Panc1 (cell line): ENCODE data around the gene FBLN1. TPM values are rescaled to one million over a fixed set of nuclear protein-coding genes. Genes with fewer than 3 reads are reported as not detected.

Experiments
- ATAC-seq: fragments of 200-7000 bp; cut with Tn5 transposase; 2 replicates; pipeline ENCODE4 v1.9.1; 2020; ENCODE audit warnings: mild to moderate bottlenecking, moderate library complexity
- BruUV-seq: library from RNA; stranded (reverse); fragments of 400-500 nt; replicated peaks from 2 replicates; lab custom pipeline; 2021; lab: Mats Ljungman, UMichigan
- CTCF ChIA-PET: fragments of 300-600 bp; sonication (Branson Sonifier 250); formaldehyde crosslinking; loops from one replicate; lab custom pipeline; 2022; ENCODE audit warnings: antibody characterized with exemption; lab: Charles Lee
- POLR2A ChIA-PET: fragments of 300-600 bp; sonication (Branson Sonifier 250); formaldehyde crosslinking; loops from one replicate; lab custom pipeline; 2022; ENCODE audit warnings: antibody characterized with exemption; lab: Charles Lee
- DNase-seq: peaks from one replicate; pipeline ENCODE4 v3.0.0-alpha.2; 2010; ENCODE audit warnings: low read depth, low spot score
- H3K27ac ChIP-seq: 2 replicates; pipeline ENCODE4 v1.5.1; 2011; ENCODE audit warnings: mild to moderate bottlenecking, low read length, inconsistent platforms
- H3K27me3 ChIP-seq: fragments of 200-500 bp; sonication (Bioruptor generic); 2 replicates; pipeline ENCODE4 v1.6.0; 2014; ENCODE audit warnings: low read length, inconsistent platforms; ENCODE audit not compliant: control insufficient read depth, insufficient read depth
- H3K36me3 ChIP-seq: fragments of 200-500 bp; sonication (Bioruptor generic); 2 replicates; pipeline ENCODE4 v1.5.1; 2014; ENCODE audit warnings: inconsistent platforms, mild to moderate bottlenecking, low read length, moderate library complexity; ENCODE audit not compliant: control insufficient read depth, insufficient read depth
- H3K4me1 ChIP-seq: 2 replicates; pipeline ENCODE4 v1.5.1; 2011; ENCODE audit warnings: inconsistent platforms, mild to moderate bottlenecking, low read length, moderate library complexity; ENCODE audit not compliant: control insufficient read depth, insufficient read depth
- H3K4me3 ChIP-seq, 2 experiments: 2 replicates each; pipeline ENCODE4 v1.5.1; 2011 to 2012; ENCODE audit warnings: low read depth in 2 of 2, low read length in 2 of 2, mild to moderate bottlenecking in 2 of 2, inconsistent platforms in 1 of 2, moderate library complexity in 1 of 2
- H3K9me3 ChIP-seq: fragments of 200-500 bp; sonication (Bioruptor generic); 2 replicates; pipeline ENCODE4 v1.5.1; 2014; ENCODE audit warnings: low read depth, mild to moderate bottlenecking, inconsistent platforms, low read length, moderate library complexity; ENCODE audit not compliant: control insufficient read depth, insufficient read depth
- POLR2AphosphoS5 ChIP-seq: IDR thresholded peaks from 2 replicates; pipeline ENCODE4 v1.6.1; 2012; ENCODE audit warnings: mild to moderate bottlenecking, low read depth, low read length, moderate library complexity
- SIN3A ChIP-seq: IDR thresholded peaks from 2 replicates; pipeline ENCODE4 v1.6.1; 2012; ENCODE audit warnings: low read depth, mild to moderate bottlenecking, low read length, moderate library complexity, borderline replicate concordance; ENCODE audit not compliant: insufficient read depth
- TCF7L2 ChIP-seq: IDR thresholded peaks from 2 replicates; pipeline ENCODE4 v1.6.1; 2011; ENCODE audit warnings: mild to moderate bottlenecking, low read depth, low read length, inconsistent platforms
- in situ Hi-C: cut with HindIII; loops from 2 replicates; pipeline ENCODE4 v1.10.0; 2016; ENCODE audit warnings: low sequenced_read_pairs, low pct_unique_long_range_greater_than_20kb
- intact Hi-C: fragments of 100-400 bp; cut with micrococcal nuclease; formaldehyde crosslinking; loops from one replicate; pipeline ENCODE4 v1.10.0; 2022; ENCODE audit not compliant: unreplicated experiment
- total RNA-seq: library from RNA; stranded (reverse); gene quantifications from one replicate; pipeline ENCODE4 v1.2.1, GENCODE V29; 2021; ENCODE audit not compliant: unreplicated experiment
- TF ChIP-seq, protein P1 (sequence below): fragments of 450-650 bp; IDR thresholded peaks from 2 replicates; pipeline ENCODE4 v1.5.1; 2017; ENCODE audit warnings: mild to moderate bottlenecking
- TF ChIP-seq, protein P2 (sequence below), 2 experiments: IDR thresholded peaks; 2 replicates each; pipeline ENCODE4 v1.6.1; 2011 to 2012; ENCODE audit warnings: low read depth in 2 of 2, control low read depth in 1 of 2, low read length in 1 of 2, mild to moderate bottlenecking in 1 of 2, moderate library complexity in 1 of 2; ENCODE audit not compliant: insufficient read depth in 1 of 2

The FBLN1 gene
- total RNA-seq, 1 experiment from 2014 or later = 143 TPM

DNA sequence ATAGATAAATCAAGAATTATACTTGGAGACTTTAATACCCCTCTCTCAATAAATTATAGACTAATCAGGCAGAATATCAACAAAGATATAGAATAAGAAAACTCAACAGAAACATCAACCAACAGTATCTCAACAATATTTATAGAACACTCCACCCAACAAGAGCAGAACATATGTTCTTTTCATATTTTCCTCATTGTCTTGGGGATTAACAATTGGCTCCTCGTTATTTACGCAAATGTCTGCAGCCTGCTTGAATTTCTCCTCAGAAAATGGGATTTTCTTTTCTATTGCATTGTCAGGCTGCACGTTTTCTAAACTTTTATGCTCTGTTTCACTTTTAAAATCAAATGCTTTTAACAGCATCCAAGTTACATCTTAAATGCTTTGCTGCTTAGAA lies 37.0 kb upstream of the FBLN1 start:
- no TSS peak for BruUV-seq
- H3K27me3 ChIP-seq = no peaks in the 10 kb centered on the region
- peaks cover 8% of the 10 kb centered on the region; the same call in 1 of the 2 replicates for H3K4me1 ChIP-seq
- no peaks in the 10 kb centered on the region for H3K36me3 ChIP-seq
- POLR2A ChIA-PET = no interaction called here
- CTCF ChIA-PET = no interaction called here
- no peak overlapping the region for H3K27ac ChIP-seq
- intact Hi-C loops = no loop called here
- no peaks in the 10 kb centered on the region for H3K9me3 ChIP-seq
- in situ Hi-C loops = no loop called here
- ATAC-seq = no peak
- H3K4me3 ChIP-seq = no peak overlapping the region
- no peak for TF ChIP-seq SIN3A
- TF ChIP-seq, protein P1, sequence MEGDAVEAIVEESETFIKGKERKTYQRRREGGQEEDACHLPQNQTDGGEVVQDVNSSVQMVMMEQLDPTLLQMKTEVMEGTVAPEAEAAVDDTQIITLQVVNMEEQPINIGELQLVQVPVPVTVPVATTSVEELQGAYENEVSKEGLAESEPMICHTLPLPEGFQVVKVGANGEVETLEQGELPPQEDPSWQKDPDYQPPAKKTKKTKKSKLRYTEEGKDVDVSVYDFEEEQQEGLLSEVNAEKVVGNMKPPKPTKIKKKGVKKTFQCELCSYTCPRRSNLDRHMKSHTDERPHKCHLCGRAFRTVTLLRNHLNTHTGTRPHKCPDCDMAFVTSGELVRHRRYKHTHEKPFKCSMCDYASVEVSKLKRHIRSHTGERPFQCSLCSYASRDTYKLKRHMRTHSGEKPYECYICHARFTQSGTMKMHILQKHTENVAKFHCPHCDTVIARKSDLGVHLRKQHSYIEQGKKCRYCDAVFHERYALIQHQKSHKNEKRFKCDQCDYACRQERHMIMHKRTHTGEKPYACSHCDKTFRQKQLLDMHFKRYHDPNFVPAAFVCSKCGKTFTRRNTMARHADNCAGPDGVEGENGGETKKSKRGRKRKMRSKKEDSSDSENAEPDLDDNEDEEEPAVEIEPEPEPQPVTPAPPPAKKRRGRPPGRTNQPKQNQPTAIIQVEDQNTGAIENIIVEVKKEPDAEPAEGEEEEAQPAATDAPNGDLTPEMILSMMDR = no peak
- no peak for DNase-seq

- POLR2A ChIA-PET = no interaction called here
- TF ChIP-seq, protein P2, sequence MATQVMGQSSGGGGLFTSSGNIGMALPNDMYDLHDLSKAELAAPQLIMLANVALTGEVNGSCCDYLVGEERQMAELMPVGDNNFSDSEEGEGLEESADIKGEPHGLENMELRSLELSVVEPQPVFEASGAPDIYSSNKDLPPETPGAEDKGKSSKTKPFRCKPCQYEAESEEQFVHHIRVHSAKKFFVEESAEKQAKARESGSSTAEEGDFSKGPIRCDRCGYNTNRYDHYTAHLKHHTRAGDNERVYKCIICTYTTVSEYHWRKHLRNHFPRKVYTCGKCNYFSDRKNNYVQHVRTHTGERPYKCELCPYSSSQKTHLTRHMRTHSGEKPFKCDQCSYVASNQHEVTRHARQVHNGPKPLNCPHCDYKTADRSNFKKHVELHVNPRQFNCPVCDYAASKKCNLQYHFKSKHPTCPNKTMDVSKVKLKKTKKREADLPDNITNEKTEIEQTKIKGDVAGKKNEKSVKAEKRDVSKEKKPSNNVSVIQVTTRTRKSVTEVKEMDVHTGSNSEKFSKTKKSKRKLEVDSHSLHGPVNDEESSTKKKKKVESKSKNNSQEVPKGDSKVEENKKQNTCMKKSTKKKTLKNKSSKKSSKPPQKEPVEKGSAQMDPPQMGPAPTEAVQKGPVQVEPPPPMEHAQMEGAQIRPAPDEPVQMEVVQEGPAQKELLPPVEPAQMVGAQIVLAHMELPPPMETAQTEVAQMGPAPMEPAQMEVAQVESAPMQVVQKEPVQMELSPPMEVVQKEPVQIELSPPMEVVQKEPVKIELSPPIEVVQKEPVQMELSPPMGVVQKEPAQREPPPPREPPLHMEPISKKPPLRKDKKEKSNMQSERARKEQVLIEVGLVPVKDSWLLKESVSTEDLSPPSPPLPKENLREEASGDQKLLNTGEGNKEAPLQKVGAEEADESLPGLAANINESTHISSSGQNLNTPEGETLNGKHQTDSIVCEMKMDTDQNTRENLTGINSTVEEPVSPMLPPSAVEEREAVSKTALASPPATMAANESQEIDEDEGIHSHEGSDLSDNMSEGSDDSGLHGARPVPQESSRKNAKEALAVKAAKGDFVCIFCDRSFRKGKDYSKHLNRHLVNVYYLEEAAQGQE (IDR thresholded peaks at IDR 0.05; ENCODE audit: insufficient read depth in 1 of 2, low read depth in 2 of 2, low read length in 1 of 2) = no peak
- TF ChIP-seq SIN3A (no peak), TCF7L2 (no peak), POLR2AphosphoS5 (no peak)
- TF ChIP-seq, protein P1 = no peak
- no peaks in the 10 kb centered on the region for H3K36me3 ChIP-seq
- no peaks in the 10 kb centered on the region for H3K9me3 ChIP-seq
- peaks cover 8% of the 10 kb centered on the region; the same call in 1 of the 2 replicates for H3K4me1 ChIP-seq
- intact Hi-C loops (no loop called here), in situ Hi-C loops (no loop called here)
- H3K4me3 ChIP-seq = no peak overlapping the region
- CTCF ChIA-PET = no interaction called here
- H3K27ac ChIP-seq = no peak overlapping the region
- BruUV-seq = no TSS peak
- ATAC-seq = no peak
- H3K27me3 ChIP-seq = no peaks in the 10 kb centered on the region
- no peak for DNase-seq
Observed at GRCh38 chr22:45468872-45469271, 33.8 kb upstream of the FBLN1 start.
